GM12878 (cell line): Measurements from ENCODE around the gene RBM48. TPM values are rescaled to one million over a fixed set of nuclear protein-coding genes. Genes with fewer than 3 reads are reported as not detected.

Source experiments
- ATAC-seq: fragments of 200-7000 bp; cut with Tn5 transposase; 3 replicates; pipeline ENCODE4 v1.9.1; 2020; ENCODE audit warnings: mild to moderate bottlenecking, moderate library complexity
- BruUV-seq: library from RNA; stranded (reverse); fragments of 400-500 nt; replicated peaks from 2 replicates; lab custom pipeline; 2021; lab: Mats Ljungman, UMichigan
- CTCF ChIA-PET: fragments of 300-600 bp; sonication (Branson Sonifier 250); formaldehyde crosslinking; extraction: SDS; loops from one replicate; lab custom pipeline; 2021; ENCODE audit warnings: inconsistent platforms; lab: Yijun Ruan, JAX
- POLR2A ChIA-PET: fragments of 350-600 bp; formaldehyde crosslinking; extraction: SDS; loops from one replicate; lab custom pipeline; 2021; ENCODE audit warnings: inconsistent platforms; lab: Charles Lee
- RAD21 ChIA-PET: fragments of 300-600 bp; sonication (Branson Sonifier 250); formaldehyde crosslinking; loops from one replicate; lab custom pipeline; 2023; ENCODE audit warnings: antibody characterized with exemption; ENCODE audit not compliant: unreplicated experiment; lab: Charles Lee
- SMC1A ChIA-PET: fragments of 300-600 bp; sonication (Branson Sonifier 250); formaldehyde crosslinking; loops from one replicate; lab custom pipeline; 2023; ENCODE audit not compliant: unreplicated experiment, uncharacterized antibody; lab: Charles Lee
- DNase-seq: peaks from one replicate; pipeline ENCODE4 v3.0.0-alpha.2; 2011; ENCODE audit warnings: low read depth, low spot score
- FAIRE-seq: peaks from 3 replicates; lab custom pipeline; 2011; peaks lifted over from hg19 to GRCh38; lab: Jason Lieb, UNC
- H2AFZ ChIP-seq: 2 replicates; pipeline ENCODE4 v1.6.0; 2011; ENCODE audit warnings: low read depth, low read length, control low read depth; ENCODE audit not compliant: control insufficient read depth
- H3K27ac ChIP-seq: 2 replicates; pipeline ENCODE4 v1.5.1; 2011; ENCODE audit warnings: control low read depth; ENCODE audit not compliant: control insufficient read depth, insufficient read depth
- H3K27me3 ChIP-seq, 2 experiments: replicated peaks in 1 of 2; 2 replicates each; pipeline versions ENCODE4 v1.6.0 to v1.6.1; 2011; ENCODE audit warnings: low read length in 1 of 2; ENCODE audit not compliant: control insufficient read depth in 2 of 2, insufficient read depth in 2 of 2
- H3K36me3 ChIP-seq, 2 experiments: 2 replicates each; pipeline ENCODE4 v1.5.1; 2011; ENCODE audit warnings: low read length in 1 of 2; ENCODE audit not compliant: control insufficient read depth in 2 of 2, insufficient read depth in 2 of 2
- H3K4me1 ChIP-seq: 2 replicates; pipeline ENCODE4 v1.6.1; 2011; ENCODE audit warnings: mild to moderate bottlenecking, low read length, moderate library complexity, mixed read lengths; ENCODE audit not compliant: control insufficient read depth, insufficient read depth
- H3K4me2 ChIP-seq: 2 replicates; pipeline ENCODE4 v1.6.0; 2011; ENCODE audit warnings: control low read depth; ENCODE audit not compliant: control insufficient read depth, insufficient read depth
- H3K4me3 ChIP-seq: fragments of 200-600 bp; sonication (generic); 2 replicates; pipeline ENCODE4 v1.5.1; 2016
- H3K79me2 ChIP-seq: 2 replicates; pipeline ENCODE4 v1.6.0; 2011; ENCODE audit warnings: low read length; ENCODE audit not compliant: control insufficient read depth, insufficient read depth
- H3K9ac ChIP-seq: 2 replicates; pipeline ENCODE4 v1.8.0; 2011; ENCODE audit warnings: low read length, control low read depth, mixed read lengths; ENCODE audit not compliant: control insufficient read depth, insufficient read depth
- H3K9me3 ChIP-seq: replicated peaks from 3 replicates; pipeline ENCODE4 v1.5.1; 2011; ENCODE audit warnings: mild to moderate bottlenecking, low read length; ENCODE audit not compliant: control insufficient read depth, insufficient read depth
- H4K20me1 ChIP-seq: 2 replicates; pipeline ENCODE4 v1.6.0; 2011; ENCODE audit not compliant: control insufficient read depth, insufficient read depth
- CBX5 ChIP-seq: sonication (generic); IDR thresholded peaks from 2 replicates; pipeline ENCODE4 v1.6.1; 2016; ENCODE audit warnings: low read depth, moderate library complexity, mild to moderate bottlenecking, inconsistent platforms
- DPF2 ChIP-seq: fragments of 450-650 bp; IDR thresholded peaks from 2 replicates; pipeline ENCODE4 v1.6.1; 2017; ENCODE audit warnings: mild to moderate bottlenecking
- HSF1 ChIP-seq: fragments of 150-350 bp; IDR thresholded peaks from 2 replicates; pipeline ENCODE4 v1.6.1; 2014; ENCODE audit warnings: mild to moderate bottlenecking, low read depth, low read length
- IKZF2 ChIP-seq, 2 experiments: fragments of 450-650 bp; IDR thresholded peaks; 2 replicates each; pipeline ENCODE4 v1.6.1; 2017; ENCODE audit warnings: mild to moderate bottlenecking in 2 of 2, moderate library complexity in 2 of 2
- NFIC ChIP-seq: IDR thresholded peaks from 2 replicates; pipeline ENCODE4 v1.6.1; 2012; ENCODE audit warnings: low read depth, mild to moderate bottlenecking, inconsistent platforms, low read length, moderate library complexity
- SRF ChIP-seq, 2 experiments: IDR thresholded peaks; 2 replicates each; pipeline ENCODE4 v1.6.1; 2011; ENCODE audit warnings: low read depth in 2 of 2, low read length in 2 of 2, mild to moderate bottlenecking in 1 of 2, moderate library complexity in 1 of 2
- TBL1XR1 ChIP-seq: IDR thresholded peaks from 2 replicates; pipeline ENCODE4 v1.6.1; 2012; ENCODE audit warnings: low read depth, low read length, improper control_type of control experiment
- USF1 ChIP-seq: IDR thresholded peaks from 2 replicates; pipeline ENCODE4 v1.6.1; 2011; ENCODE audit warnings: borderline replicate concordance, low read depth, mild to moderate bottlenecking, moderate library complexity, mixed read lengths, low read length; ENCODE audit not compliant: insufficient read depth; ENCODE audit errors: extremely low read length
- ZNF384 ChIP-seq: IDR thresholded peaks from 2 replicates; pipeline ENCODE4 v1.6.1; 2012; ENCODE audit warnings: low read depth, mild to moderate bottlenecking, low read length, improper control_type of control experiment, borderline replicate concordance
- ZNF622 ChIP-seq: fragments of 450-650 bp; IDR thresholded peaks from 2 replicates; pipeline ENCODE4 v1.6.1; 2017; ENCODE audit warnings: mild to moderate bottlenecking, inconsistent platforms
- ZNF687 ChIP-seq: fragments of 450-650 bp; IDR thresholded peaks from 2 replicates; pipeline ENCODE4 v1.6.1; 2017; ENCODE audit warnings: mild to moderate bottlenecking, moderate library complexity
- WGBS: methylation state at CpG from one replicate; pipeline ENCODE4 v1.1.6; 2016; ENCODE audit warnings: low lambda C conversion rate; ENCODE audit not compliant: insufficient replicate concordance, insufficient coverage; ENCODE audit errors: missing lambda C conversion rate; 5-methylcytosine and 5-hydroxymethylcytosine counted together
- in situ Hi-C: fragments of 300-500 bp; cut with MboI; formaldehyde crosslinking; loops from 9 replicates; pipeline ENCODE4 v1.14.3; 2018; ENCODE audit warnings: mixed read lengths
- intact Hi-C: fragments of 100-400 bp; cut with micrococcal nuclease; formaldehyde crosslinking; loops from one replicate; pipeline ENCODE4 v1.14.2; 2022; ENCODE audit not compliant: unreplicated experiment
- polyA plus RNA-seq, 11 experiments: library from polyadenylated mRNA; depleted of rRNA in 4 of 11; unstranded in 6 of 11; stranded (reverse) in 5 of 11; fragments of >200 nt; fragmentation: Nextera tagmentation in 4 of 11; fragmentation: Illumina TruSeq in 1 of 11; extraction: Ambion mirVana in 4 of 11; extraction: Trizol in 1 of 11; gene quantifications; 1 replicate in 1 of 11; 2 replicates in 10 of 11; pipeline versions ENCODE4 v1.2.1 to v1.2.3, GENCODE V29; 2011 to 2016; ENCODE audit warnings: inconsistent platforms in 2 of 11, missing spikeins in 2 of 11, low read depth in 1 of 11
- total RNA-seq, 4 experiments: library from RNA; depleted of rRNA in 3 of 4; stranded (reverse); fragments of >200 nt in 3 of 4; fragmentation: Illumina TruSeq in 1 of 4; extraction: Trizol in 1 of 4; gene quantifications; 2 replicates each; pipeline versions ENCODE4 v1.2.1 to v1.2.3, GENCODE V29; 2013 to 2021

RBM48 gene
- total and polyA plus RNA-seq, 10 of the 15 experiments (the other 5 are each of a cell fraction or from before 2014, with no cell fraction given): 8.5 to 14.7 (median 11.6) TPM

GRCh38 chr7:92560602-92561001, 32.0 kb downstream of the RBM48 start:
- no peak for TF ChIP-seq IKZF2 (IDR thresholded peaks at IDR 0.05)
- no peak for TF ChIP-seq DPF2
- ATAC-seq: no peak
- ChIA-PET POLR2A (interaction anchor here (0.5 kb wide), 1 partner anchor 589 kb away, joined by 4 read pairs; no protein-coding TSS in a partner anchor), CTCF (no interaction called here), SMC1A (no interaction called here), RAD21 (no interaction called here)
- intact Hi-C loops (no loop called here), in situ Hi-C loops (no loop called here)
- no peak for DNase-seq
- Histone ChIP-seq H2AFZ (no peak overlapping the region), H3K9ac (no peak overlapping the region), H3K79me2 (no peaks in the 10 kb centered on the region), H3K4me1 (no peaks in the 10 kb centered on the region), H3K9me3 (no peaks in the 10 kb centered on the region), H4K20me1 (no peaks in the 10 kb centered on the region), H3K4me2 (no peak overlapping the region), H3K27me3 (no peaks in the 10 kb centered on the region), H3K27ac (no peak overlapping the region), H3K36me3 (peaks cover 0 to 11% of the 10 kb centered on the region in 2 experiments; a peak in 3 of 4 replicates), H3K4me3 (no peak overlapping the region)
- no peak for FAIRE-seq
- no TSS peak for BruUV-seq

GRCh38 chr7:92563345-92563744, 34.8 kb downstream of the RBM48 start:
- 96% methylated on average over 2 of the region's 2 CpGs for WGBS
- Histone ChIP-seq H3K79me2 (no peaks in the 10 kb centered on the region), H3K4me2 (no peak overlapping the region), H3K36me3 (peaks cover 3 to 30% of the 10 kb centered on the region in 2 experiments), H3K9me3 (no peaks in the 10 kb centered on the region), H3K27ac (no peak overlapping the region), H2AFZ (no peak overlapping the region), H4K20me1 (no peaks in the 10 kb centered on the region), H3K9ac (no peak overlapping the region), H3K4me3 (no peak overlapping the region), H3K4me1 (no peaks in the 10 kb centered on the region), H3K27me3 (no peaks in the 10 kb centered on the region)
- ChIA-PET SMC1A (interaction anchor here (1.1 to 1.9 kb wide), 4 partner anchors 15 to 47 kb away, joined by 3 to 6 read pairs (median 4); partner anchors contain the start of gene RBM48), POLR2A (interaction anchor here (0.9 kb wide), 1 partner anchor 10 kb away, joined by 3 read pairs; no protein-coding TSS in a partner anchor), CTCF (interaction anchor here (0.6 to 0.8 kb wide), 2 partner anchors 26 to 471 kb away, joined by 3 read pairs; no protein-coding TSS in a partner anchor), RAD21 (no interaction called here)
- DNase-seq (no peak), ATAC-seq (no peak), FAIRE-seq (no peak)
- no TSS peak for BruUV-seq
- intact Hi-C loops (no loop called here), in situ Hi-C loops (no loop called here)
- no peak for TF ChIP-seq NFIC
- TF ChIP-seq HSF1: no peak
- TF ChIP-seq ZNF384: no peak
- no peak for TF ChIP-seq ZNF622
- no peak for TF ChIP-seq TBL1XR1
- no peak for TF ChIP-seq ZNF687
- TF ChIP-seq SRF (IDR thresholded peaks at IDR 0.05; ENCODE audit: low read depth in 2 of 2, low read length in 2 of 2): no peak
- no peak for TF ChIP-seq USF1
- TF ChIP-seq IKZF2 (IDR thresholded peaks at IDR 0.05): no peak
- no peak for TF ChIP-seq CBX5
